GM18951 (cell line): ENCODE data around the gene IL21R.
"Not testable (repeated sequence)": the region's sequence is repeated elsewhere in the genome, so short reads cannot be mapped to it uniquely, and the experiment has no call there.

ENCODE experiments used
- POLR2A ChIP-seq: IDR thresholded peaks from 4 replicates; pipeline ENCODE4 v1.6.1; 2011; ENCODE audit warnings: mild to moderate bottlenecking; ENCODE audit not compliant: insufficient read length, insufficient read depth; ENCODE audit errors: extremely low read depth
- in situ Hi-C: fragments of 300-500 bp; cut with MboI; formaldehyde crosslinking; loops from one replicate; pipeline ENCODE4 v1.12.0; 2022; ENCODE audit warnings: low sequenced_read_pairs, mixed read lengths, inconsistent platforms; ENCODE audit not compliant: unreplicated experiment

IL21R gene

DNA sequence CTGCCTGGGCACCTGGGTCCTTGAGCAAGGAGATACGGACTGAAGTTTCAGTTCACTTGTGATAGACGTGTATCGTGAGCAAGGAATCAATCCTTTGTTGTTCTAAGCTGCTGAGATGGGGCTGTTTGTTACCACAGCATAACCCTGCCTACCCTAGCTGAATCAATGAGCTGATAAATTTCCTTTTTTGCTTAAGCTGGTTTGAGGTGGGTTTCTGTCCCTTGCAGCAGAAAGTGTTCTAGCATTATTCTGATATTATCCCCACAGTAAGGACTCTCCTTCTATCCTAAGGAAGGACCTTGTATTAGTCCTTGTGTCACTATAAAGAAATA is 51.5 kb downstream of the IL21R start:
- no peak for TF ChIP-seq POLR2A
- in situ Hi-C loops = no loop called here

DNA sequence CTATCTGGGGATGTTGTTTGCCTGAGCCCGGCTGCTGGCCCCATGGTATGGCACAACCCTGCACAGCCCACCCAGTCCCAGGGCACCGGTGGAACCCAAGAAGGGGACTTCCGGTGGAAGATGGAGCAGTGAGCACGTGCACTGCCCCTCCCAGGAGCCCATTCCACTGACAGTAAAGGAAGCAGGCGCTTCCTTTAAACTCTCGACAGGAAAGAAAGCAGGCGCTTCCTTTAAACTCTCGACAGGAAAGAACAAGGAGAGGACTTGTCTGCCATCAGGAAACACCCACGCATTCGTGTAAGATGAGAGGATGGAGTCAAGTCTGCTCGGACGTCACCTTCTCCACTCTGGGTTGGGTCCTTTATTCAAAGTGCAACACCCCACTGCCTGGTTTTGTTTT is 53.7 kb downstream of the IL21R start:
- in situ Hi-C loops = no loop called here
- no peak for TF ChIP-seq POLR2A

DNA sequence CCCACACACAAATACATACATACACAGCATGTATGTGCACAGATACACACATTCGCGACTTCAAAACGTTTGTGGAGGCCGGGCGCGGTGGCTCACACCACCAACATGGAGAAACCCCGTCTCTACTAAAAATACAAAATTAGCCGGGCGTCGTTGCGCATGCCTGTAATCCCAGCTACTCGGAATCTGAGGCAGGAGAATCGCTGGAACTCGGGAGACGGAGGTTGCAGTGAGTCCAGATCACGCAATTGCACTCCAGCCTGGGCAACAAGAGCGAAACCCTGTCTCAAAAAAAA is 55.6 kb downstream of the IL21R start:
- in situ Hi-C loops = not testable (repeated sequence)

DNA sequence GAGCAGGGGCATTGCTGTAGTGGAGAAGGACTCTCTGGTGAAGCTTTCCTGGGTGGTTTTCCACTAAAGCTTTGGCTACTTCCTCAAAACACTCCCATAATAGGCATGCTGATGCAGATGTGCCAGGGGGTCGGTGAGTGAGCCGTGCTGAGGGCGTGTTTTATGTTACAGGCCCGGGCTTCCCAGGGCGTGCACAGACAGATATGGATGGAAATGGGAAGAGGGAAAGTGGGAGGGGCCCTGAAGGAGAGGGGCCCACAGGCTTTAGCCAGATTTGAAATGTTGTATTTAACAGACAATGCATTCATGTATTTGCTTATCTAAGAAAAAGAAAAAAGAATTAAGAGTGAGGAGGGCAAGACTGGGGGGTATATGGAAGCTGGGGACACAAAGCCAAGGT is 56.3 kb downstream of the IL21R start:
- in situ Hi-C loops = no loop called here
- TF ChIP-seq POLR2A = no peak

DNA sequence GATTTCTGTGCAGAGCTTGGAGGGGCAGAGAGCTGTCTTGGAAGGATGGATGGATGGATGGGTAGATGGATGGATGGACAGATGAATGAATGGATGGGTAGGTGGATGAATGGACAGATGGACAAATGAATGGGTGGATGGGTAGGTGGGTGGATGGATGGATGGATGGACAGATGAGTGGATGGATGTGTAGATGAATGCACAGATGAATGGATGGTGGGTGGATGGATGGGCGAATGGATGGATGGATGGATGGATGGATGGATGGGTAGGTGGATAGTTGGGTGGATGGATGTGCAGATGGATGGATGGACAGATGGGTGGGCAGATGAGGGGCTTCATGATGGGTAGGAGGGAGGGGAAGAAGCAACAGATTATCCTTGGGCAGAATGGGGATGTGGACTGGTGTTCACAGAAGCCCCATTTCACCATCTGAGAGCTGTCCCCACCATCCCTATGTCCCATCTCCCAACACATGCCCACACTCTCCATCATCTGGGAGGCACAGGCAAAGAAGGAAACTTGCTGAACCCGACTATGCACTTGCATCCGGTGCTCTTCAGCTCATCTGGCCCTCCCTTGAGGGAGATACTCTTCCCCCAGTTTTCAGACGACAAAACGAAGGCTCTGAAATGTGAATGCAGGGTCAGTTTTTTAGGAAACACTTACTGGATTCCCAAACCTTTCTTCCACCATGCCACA is 57.2 kb downstream of the IL21R start:
- no peak for TF ChIP-seq POLR2A
- in situ Hi-C loops = no loop called here

DNA sequence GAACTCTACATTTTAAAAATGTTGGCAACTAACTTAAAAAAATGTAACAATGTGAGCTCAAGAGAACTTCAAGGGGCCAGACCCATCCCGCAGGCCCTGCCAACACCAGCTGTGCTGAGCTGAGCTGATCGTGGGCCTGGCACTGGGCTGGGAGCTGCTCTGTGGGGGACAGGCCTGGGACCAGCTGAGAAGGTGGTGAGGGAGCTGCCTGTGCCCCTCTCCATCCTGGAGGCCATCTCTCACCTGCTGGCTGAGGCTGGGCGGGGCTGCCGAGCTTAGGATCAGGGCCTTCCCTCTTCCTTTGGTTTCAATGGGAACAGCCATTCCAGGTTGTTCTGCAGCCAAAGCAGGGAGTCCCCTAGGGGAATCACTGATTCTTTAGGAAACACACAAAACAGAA is 58.2 kb downstream of the IL21R start:
- in situ Hi-C loops = loop anchor here (10.0 kb wide), 1 partner anchor 295 kb away; no protein-coding TSS in a partner anchor
- TF ChIP-seq POLR2A = no peak

DNA sequence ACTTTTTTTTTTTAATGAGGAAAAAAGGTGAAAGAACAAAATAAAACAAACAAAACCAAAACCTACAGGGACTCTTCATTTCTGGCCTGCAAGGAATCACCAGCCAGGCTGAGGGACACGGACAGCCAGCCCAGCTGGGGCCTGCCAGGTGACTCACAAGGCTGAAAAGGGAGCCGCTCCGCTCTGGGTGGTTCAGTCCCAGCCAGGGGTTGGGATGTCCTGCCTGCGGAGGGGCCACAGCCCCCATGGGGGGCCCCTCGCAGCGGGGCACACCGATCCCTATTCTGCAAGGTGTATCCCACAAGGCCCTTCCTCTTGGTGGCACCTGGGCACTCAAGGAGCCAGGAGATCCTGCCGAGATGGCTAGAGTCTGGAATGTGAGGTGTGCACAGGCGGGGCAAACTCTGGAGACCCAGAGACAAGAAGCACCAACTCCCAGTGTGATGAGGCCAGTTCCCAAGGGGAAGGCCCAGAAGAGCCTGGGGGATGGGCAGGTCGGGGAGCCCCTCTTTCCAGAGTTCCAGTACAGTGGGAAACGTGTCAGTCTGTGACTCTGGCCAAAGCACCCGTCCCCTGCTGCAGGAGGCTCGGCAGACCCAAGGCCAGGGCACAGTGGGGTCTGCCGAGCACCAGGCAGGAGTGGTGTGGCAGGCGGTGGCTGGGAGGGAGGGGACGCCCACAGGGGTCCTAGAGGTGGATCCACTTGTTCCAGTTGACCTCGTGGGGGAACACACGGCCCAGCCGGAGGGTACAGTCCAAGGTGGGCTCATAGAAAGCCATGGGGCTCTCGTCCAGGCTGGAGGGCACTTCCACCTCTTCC is 58.9 kb downstream of the IL21R start:
- TF ChIP-seq POLR2A = no peak
- in situ Hi-C loops = loop anchor here (10.0 kb wide), 1 partner anchor 296 kb away; no protein-coding TSS in a partner anchor

DNA sequence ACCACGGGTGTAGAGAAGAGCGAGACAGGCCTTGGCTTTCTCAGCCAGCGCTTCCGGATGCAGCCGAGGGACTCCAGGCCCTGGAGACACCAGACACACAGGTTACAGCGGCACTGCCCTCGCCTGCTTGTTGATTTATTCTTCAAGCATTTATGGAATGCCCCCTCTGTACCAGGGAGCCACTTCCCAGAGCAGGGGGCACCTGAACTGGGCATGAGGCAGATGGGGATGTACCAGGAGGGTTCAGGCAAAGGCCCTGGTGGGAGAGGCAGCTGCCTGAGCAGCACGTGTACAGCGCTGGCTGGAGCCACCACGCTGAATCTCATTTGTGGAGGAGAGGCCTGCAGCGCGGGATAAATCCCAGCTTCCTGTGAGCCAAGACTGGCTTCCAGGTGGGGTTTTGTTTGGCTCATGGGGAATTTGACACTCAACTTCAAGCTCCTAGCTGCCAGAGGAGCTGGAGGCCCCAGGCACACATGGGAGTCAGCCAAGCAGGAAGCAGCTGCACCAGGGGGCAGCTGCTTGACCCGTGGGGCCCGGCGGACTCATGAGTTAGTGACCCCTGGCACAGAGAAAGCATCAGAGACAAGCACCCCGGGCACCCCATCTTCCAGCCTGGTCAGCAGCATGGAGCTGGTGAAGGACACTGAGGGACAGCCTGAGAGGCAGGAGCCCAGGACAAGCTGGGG is 59.7 kb downstream of the IL21R start:
- no peak for TF ChIP-seq POLR2A
- in situ Hi-C loops = loop anchor here (10.0 kb wide), 1 partner anchor 297 kb away; no protein-coding TSS in a partner anchor

DNA sequence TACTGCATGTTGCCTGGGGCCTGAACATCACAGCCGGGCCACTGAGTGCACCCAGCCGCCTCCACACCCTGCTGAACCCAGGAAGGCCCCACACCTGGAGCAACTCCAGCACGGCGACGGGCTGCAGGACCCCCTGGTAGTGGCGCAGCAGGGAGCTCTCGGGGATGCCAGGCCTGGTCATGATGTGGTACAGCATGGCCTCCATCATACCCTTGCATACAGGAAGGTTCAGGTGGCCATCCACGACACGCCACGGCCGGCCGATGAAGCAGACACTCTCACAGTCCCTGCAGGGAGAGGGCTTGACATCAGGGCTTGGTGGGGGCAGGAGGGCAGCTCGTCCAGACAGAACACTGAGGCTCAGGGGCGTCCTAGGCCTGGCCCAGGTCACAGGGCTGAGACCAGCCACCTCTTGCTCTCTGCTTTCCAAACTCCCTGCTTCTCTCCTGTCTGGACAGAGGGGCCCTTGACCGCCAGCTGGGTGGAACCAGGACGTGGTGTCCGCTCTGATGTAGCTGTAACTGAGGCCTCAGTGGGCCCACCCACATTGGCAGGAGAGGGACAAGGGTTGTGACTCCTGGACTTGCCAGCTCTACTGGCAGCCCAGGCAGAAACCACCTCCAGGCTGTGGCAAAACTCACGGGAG is 60.3 kb downstream of the IL21R start:
- TF ChIP-seq POLR2A = no peak
- in situ Hi-C loops = loop anchor here (10.0 kb wide), 1 partner anchor 298 kb away; no protein-coding TSS in a partner anchor

DNA sequence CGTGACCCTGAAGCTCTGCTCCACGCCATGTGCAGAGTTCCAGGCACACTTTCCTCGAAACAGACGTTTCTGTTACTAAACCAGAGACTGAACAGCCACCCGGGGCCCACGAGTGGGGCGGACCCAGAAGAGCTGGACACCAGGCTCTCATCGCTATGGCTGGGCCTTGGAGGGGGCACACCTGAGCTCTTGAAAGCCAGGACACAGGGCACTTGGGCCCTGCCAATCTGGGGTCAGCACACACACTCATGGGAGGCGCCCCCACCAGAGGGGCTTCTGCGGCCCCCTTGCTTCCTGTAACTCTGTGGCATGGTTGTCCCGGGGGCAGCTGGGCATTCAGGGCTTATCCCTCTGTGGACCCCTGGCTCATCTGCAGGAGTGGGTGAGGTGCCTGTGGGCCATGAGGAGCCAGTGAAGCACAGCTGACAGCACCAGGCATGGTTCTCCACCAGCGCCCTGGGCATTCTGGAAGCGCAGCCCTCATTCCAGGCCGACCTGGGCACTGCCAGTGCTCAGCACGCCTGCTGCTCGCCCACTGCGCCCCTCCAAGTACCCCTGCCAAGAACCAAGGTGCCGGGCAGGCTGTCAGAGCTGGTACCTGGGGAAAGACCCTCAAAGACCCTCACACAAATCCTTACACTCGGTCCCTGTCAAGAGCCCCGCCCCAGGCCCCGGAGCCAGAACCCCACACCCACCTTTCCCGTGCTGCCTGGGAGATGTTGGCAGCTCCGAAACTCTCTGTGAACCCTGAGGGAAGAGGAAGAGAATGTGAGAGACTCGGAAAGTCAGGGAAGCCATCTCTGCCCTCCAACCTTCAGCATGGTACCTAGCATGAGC is 61.1 kb downstream of the IL21R start:
- no peak for TF ChIP-seq POLR2A
- in situ Hi-C loops = loop anchor here (10.0 kb wide), 1 partner anchor 298 kb away; no protein-coding TSS in a partner anchor

DNA sequence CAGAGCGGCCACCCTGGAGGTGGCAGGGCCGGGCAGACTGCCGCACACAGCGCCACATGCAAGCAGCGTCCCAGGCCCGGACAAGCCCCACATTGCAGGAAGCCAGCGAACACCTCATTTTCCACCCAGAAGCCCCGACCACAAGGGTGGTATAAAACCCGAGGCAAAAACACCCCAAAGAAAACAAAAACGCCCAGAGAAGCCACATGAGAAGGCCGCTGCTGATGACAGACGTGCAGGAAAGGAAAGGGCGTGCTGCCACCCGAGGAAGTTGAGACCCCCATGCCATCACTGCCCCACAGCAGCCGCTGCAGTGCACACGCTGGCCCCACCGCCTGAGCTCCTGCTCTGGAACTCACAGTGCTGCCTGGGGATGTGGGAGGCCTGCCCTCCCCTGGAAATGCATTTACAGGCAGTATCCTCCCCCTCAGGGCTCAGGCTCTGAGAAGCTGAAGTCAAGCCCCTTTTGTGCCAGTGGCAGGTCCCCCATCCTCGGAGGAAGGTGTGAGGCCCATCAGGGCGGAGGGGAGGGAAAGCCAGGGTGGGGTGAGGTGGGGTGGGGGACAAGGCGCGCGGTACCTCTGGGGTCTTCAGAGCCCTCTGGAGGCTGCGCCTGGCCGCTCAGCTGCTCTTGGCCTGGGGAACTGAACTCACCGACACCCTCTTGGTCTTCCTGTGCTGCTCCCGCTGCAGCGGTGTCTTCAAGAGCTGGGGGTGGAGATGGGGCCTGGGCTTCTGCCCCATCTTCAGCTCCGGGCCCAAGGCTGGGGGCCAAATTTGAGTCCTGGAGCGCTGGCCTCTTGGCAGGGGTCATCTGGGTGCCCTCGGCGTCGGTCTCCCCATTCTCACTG is 62.0 kb downstream of the IL21R start:
- in situ Hi-C loops = loop anchor here (10.0 kb wide), 1 partner anchor 299 kb away; no protein-coding TSS in a partner anchor
- no peak for TF ChIP-seq POLR2A
